Vagina (tissue), 2 donors: ENCODE measurements around the gene RASGRF2.
"Not testable (repeated sequence)": the region's sequence is repeated elsewhere in the genome, so short reads cannot be mapped to it uniquely, and the experiment has no call there.

ENCODE experiments used
- POLR2AphosphoS5 ChIP-seq, 2 donors: sonication (generic); formaldehyde crosslinking; IDR thresholded peaks; one replicate each; pipeline ENCODE4 v1.9.0; 2017; ENCODE audit warnings: antibody characterized with exemption in 2 of 2, mild to moderate bottlenecking in 2 of 2, low read depth in 1 of 2; ENCODE audit not compliant: insufficient read depth in 1 of 2
- TF ChIP-seq, protein P1 (sequence below), 3 experiments: fragments of 450-650 bp in 2 of 3; fragments of 200-600 bp in 1 of 3; sonication (generic) in 1 of 3; IDR thresholded peaks; one replicate each; pipeline ENCODE4 v1.5.1; 2017 to 2019; ENCODE audit warnings: antibody characterized with exemption in 3 of 3, mild to moderate bottlenecking in 2 of 3, moderate library complexity in 2 of 3

GRCh38 chr5:81053282-81053681 lies 93.1 kb downstream of the RASGRF2 start:
- not testable (repeated sequence) for TF ChIP-seq POLR2AphosphoS5 (IDR thresholded peaks at IDR 0.05; ENCODE audit: insufficient read depth in 1 of 2, low read depth in 1 of 2)
- TF ChIP-seq, protein P1, sequence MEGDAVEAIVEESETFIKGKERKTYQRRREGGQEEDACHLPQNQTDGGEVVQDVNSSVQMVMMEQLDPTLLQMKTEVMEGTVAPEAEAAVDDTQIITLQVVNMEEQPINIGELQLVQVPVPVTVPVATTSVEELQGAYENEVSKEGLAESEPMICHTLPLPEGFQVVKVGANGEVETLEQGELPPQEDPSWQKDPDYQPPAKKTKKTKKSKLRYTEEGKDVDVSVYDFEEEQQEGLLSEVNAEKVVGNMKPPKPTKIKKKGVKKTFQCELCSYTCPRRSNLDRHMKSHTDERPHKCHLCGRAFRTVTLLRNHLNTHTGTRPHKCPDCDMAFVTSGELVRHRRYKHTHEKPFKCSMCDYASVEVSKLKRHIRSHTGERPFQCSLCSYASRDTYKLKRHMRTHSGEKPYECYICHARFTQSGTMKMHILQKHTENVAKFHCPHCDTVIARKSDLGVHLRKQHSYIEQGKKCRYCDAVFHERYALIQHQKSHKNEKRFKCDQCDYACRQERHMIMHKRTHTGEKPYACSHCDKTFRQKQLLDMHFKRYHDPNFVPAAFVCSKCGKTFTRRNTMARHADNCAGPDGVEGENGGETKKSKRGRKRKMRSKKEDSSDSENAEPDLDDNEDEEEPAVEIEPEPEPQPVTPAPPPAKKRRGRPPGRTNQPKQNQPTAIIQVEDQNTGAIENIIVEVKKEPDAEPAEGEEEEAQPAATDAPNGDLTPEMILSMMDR (IDR thresholded peaks at IDR 0.05): not testable (repeated sequence)
